ENCODE measurements around the gene LRRC4C.
"Not testable (repeated sequence)": the region's sequence is repeated elsewhere in the genome, so short reads cannot be mapped to it uniquely, and the experiment has no call there.

LRRC4C gene

DNA sequence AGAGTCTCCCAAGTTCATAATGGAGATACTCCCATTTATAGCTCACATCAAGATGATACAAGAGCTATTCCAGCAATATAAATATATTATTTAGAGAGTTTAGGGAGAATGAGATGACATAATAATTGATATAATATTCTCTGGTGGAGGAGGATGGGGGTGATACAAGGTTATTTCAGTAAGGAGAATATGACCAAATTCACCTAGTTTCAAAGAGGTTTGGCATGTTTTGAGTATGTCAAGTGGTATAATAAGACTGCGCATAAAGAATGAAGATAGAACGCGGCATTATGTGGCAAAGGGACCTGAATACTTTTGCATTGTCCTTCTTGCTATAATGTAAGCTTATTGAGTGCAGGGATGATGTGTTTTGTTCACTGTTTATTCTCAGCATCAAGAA lies 1283.5 kb downstream of the LRRC4C start:
- H3K36me3 ChIP-seq (ENCODE audit: control insufficient read depth, low read depth, low read length), result no peaks in the 10 kb centered on the region
- no peak overlapping the region for H3K27ac ChIP-seq (ENCODE audit: low read length)
- no peaks in the 10 kb centered on the region for H3K4me1 ChIP-seq (ENCODE audit: control insufficient read depth, low read depth, low read length)
- H3K27me3 ChIP-seq (ENCODE audit: control insufficient read depth, insufficient read depth, low read length), result no peaks in the 10 kb centered on the region
- no peak overlapping the region for H3K9ac ChIP-seq (ENCODE audit: low read length)
- H3K4me3 ChIP-seq (ENCODE audit: low read length), result no peak overlapping the region
- H3K9me3 ChIP-seq (ENCODE audit: control insufficient read depth, low read depth, low read length), result no peaks in the 10 kb centered on the region

DNA sequence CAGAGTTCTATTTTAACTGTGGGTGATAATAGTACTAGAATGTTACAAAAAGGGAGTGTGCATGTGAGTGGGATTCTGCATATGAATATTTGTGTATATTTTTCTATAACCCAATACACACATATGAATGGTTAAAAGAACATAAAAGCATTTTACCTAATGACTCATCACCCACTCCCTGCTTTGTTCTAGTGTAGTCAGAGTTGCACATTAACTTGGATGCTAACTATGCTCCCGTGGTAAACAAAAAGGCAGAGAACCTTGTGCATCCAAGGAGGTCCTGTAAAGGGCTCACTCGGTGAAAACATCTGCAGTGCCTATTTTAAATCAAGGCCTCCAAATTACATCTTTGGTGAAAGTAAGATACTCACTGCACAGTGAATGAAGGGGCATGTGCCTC lies 1289.4 kb downstream of the LRRC4C start:
- Histone ChIP-seq H3K9me3 (ENCODE audit: control insufficient read depth, low read depth, low read length) (no peaks in the 10 kb centered on the region), H3K27ac (ENCODE audit: low read length) (no peak overlapping the region), H3K36me3 (ENCODE audit: control insufficient read depth, low read depth, low read length) (no peaks in the 10 kb centered on the region), H3K9ac (ENCODE audit: low read length) (no peak overlapping the region), H3K4me3 (ENCODE audit: low read length) (no peak overlapping the region), H3K27me3 (ENCODE audit: control insufficient read depth, insufficient read depth, low read length) (no peaks in the 10 kb centered on the region), H3K4me1 (ENCODE audit: control insufficient read depth, low read depth, low read length) (peaks cover 13% of the 10 kb centered on the region)

DNA sequence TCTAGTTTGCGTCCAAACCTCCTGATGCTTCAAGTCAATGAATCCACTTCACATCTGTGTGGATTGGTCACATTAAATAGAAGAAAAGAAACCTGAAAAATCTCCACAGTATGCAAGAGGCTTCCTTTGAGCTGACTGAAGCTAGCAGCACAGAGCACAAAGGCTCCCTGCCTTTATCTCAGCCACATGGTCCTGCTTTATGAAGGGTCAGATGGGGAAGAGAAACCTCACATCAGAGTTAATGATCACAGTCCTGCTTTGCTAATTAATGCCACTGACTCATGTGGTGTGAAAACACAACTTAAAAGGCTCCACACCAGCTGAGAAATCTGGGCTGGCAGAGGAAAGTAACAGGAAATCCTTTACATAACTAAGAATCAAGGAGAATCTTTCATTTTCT lies 1291.0 kb downstream of the LRRC4C start:
- H3K36me3 ChIP-seq (ENCODE audit: control insufficient read depth, low read depth, low read length), result no peaks in the 10 kb centered on the region
- H3K9ac ChIP-seq (ENCODE audit: low read length), result no peak overlapping the region
- no peak overlapping the region for H3K4me3 ChIP-seq (ENCODE audit: low read length)
- H3K27me3 ChIP-seq (ENCODE audit: control insufficient read depth, insufficient read depth, low read length), result no peaks in the 10 kb centered on the region
- H3K4me1 ChIP-seq (ENCODE audit: control insufficient read depth, low read depth, low read length), result peaks cover 13% of the 10 kb centered on the region
- no peak overlapping the region for H3K27ac ChIP-seq (ENCODE audit: low read length)
- no peaks in the 10 kb centered on the region for H3K9me3 ChIP-seq (ENCODE audit: control insufficient read depth, low read depth, low read length)

DNA sequence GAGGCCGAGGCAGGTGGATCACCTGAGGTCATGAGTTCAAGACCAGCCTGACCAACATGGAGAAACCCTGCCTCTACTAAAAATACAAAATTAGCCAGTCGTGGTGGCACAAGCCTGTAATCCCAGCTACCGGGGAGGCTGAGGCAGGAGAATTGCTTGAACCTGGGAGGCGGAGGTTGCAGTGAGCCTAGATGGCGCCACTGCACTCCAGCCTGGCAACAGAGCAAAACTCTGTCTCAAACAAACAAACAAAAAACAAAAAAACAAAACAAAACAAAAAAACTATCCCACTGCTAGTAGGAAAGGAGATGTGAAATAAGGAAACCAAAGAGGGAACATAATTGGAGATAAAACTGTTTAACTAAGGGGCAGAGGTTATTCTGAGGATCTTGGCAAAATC lies 1291.6 kb downstream of the LRRC4C start:
- not testable (repeated sequence) for H3K36me3 ChIP-seq (ENCODE audit: control insufficient read depth, low read depth, low read length); H3K27me3 ChIP-seq (ENCODE audit: control insufficient read depth, insufficient read depth, low read length)
- peaks cover 13% of the 10 kb centered on the region for H3K4me1 ChIP-seq (ENCODE audit: control insufficient read depth, low read depth, low read length)

DNA sequence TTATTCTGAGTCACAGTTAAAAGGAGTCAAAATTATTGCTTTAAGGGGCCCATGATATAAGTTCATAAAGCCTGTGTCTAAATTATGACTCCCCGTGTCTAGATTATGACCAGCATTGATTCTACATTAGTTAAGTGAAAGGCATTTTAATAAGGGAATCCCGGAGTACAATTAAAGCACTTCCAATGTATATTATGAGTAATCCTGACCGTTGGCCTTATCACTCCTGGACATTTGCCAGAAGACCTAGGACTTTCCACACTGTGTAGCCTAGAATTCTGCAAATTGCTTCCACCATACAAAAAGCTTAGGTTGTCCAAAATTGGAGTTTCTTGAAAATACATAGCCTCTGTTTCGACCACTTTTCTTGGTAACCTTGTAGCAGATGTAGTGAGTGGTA lies 1292.6 kb downstream of the LRRC4C start:
- Histone ChIP-seq H3K27ac (ENCODE audit: low read length) (no peak overlapping the region), H3K4me1 (ENCODE audit: control insufficient read depth, low read depth, low read length) (peaks cover 13% of the 10 kb centered on the region), H3K4me3 (ENCODE audit: low read length) (no peak overlapping the region), H3K9ac (ENCODE audit: low read length) (no peak overlapping the region), H3K36me3 (ENCODE audit: control insufficient read depth, low read depth, low read length) (no peaks in the 10 kb centered on the region), H3K27me3 (ENCODE audit: control insufficient read depth, insufficient read depth, low read length) (no peaks in the 10 kb centered on the region), H3K9me3 (ENCODE audit: control insufficient read depth, low read depth, low read length) (no peaks in the 10 kb centered on the region)

More for the DNA sequence above, 1291.6 kb downstream of the LRRC4C start:
- not testable (repeated sequence) for H3K27ac ChIP-seq (ENCODE audit: low read length); H3K9me3 ChIP-seq (ENCODE audit: control insufficient read depth, low read depth, low read length); H3K9ac ChIP-seq (ENCODE audit: low read length); H3K4me3 ChIP-seq (ENCODE audit: low read length)

DNA sequence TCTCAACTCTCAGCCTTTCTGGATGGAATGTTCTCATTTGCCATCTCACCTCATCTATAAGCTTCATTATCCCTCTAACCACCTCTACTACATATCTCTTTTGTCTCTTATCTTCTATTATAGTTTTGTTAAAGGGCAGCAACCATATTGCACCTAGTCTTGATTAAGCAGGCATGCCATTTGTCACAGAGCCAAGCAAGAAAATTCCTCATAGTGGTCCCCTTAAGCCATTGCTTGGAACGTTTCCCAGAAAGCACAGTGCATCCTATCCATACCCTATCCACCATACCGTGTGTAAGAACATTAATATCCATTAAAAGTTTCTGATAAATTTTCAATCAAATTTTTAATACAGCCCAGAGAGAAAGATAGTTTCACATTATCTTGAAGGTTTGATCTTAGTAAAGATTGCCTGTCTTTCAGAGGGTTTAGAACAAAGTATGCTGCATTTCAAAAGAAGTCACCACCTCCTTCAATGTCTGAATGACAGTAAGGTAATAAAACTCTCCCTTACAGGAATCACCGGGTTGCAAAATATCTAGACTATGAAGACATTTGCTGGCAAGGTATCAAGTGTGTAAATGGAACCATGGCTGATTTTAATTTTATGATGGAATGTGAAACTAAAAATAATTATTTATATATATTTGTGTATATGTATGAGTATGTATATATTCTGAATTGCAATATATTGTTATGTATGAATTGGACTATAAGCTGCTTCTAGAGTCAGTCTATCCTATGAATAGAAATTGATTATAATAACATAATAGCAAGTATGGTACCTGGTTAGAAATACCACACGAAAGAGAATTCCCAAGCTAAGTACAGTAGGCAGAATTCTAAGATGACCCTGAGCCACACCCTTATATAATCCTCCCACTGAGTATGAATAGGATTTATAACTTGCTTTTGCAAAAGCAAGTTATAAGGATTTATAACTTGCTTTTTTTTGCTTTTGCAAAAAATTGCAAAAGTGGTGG lies 1296.3 kb downstream of the LRRC4C start:
- no peak overlapping the region for H3K9ac ChIP-seq (ENCODE audit: low read length)
- H3K9me3 ChIP-seq (ENCODE audit: control insufficient read depth, low read depth, low read length), result no peaks in the 10 kb centered on the region
- H3K27ac ChIP-seq (ENCODE audit: low read length), result no peak overlapping the region
- H3K4me3 ChIP-seq (ENCODE audit: low read length), result no peak overlapping the region
- no peaks in the 10 kb centered on the region for H3K27me3 ChIP-seq (ENCODE audit: control insufficient read depth, insufficient read depth, low read length)
- no peaks in the 10 kb centered on the region for H3K4me1 ChIP-seq (ENCODE audit: control insufficient read depth, low read depth, low read length)
- no peaks in the 10 kb centered on the region for H3K36me3 ChIP-seq (ENCODE audit: control insufficient read depth, low read depth, low read length)

DNA sequence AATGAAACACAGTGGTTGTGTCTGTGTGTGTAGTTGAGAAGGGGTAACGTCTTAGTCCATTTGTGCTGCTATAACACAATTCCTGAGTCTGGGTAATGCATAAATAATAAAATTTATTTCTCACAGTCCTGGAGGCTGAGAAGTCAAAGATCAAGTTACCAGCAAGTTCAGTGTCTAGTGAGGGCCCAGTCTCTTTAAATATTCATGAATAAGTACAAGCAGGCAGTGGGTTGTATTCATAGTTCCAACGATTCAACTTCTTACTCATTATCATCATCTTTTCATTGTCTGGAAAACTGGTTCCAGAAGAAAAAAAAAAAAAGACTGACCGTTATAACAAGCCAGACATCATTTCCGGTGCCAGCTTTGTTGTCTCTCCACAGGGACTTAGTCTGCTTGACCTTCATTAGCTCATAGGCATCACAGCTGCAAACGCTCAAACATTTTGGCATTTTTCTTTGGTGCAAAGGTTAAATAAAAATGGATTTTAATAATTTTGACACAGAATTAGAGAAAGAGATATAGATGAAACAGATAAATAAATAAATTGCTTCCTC lies 1297.5 kb downstream of the LRRC4C start:
- Histone ChIP-seq H3K36me3 (ENCODE audit: control insufficient read depth, low read depth, low read length) (no peaks in the 10 kb centered on the region), H3K4me3 (ENCODE audit: low read length) (no peak overlapping the region), H3K9ac (ENCODE audit: low read length) (no peak overlapping the region), H3K27ac (ENCODE audit: low read length) (no peak overlapping the region), H3K9me3 (ENCODE audit: control insufficient read depth, low read depth, low read length) (no peaks in the 10 kb centered on the region), H3K27me3 (ENCODE audit: control insufficient read depth, insufficient read depth, low read length) (no peaks in the 10 kb centered on the region), H3K4me1 (ENCODE audit: control insufficient read depth, low read depth, low read length) (no peaks in the 10 kb centered on the region)

DNA sequence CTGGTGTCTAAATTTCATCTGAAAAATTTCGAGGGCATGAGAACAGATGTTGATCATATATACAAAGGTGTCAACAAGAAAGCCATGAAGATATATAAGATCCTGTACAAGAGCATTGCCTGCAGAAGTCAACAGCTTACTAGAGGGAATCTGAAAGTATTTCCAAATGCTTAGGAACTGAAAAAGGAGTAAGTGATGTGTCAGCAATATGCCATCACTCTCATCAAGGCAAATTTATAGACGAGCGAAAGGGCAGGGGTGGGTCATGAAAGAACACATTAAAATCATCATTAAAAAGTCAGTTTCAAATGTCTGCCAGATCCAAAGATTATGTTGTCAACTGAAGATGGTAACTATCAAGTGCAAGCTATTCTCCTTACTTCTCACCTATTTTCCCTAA lies 1299.0 kb downstream of the LRRC4C start:
- H3K36me3 ChIP-seq (ENCODE audit: control insufficient read depth, low read depth, low read length), result no peaks in the 10 kb centered on the region
- no peaks in the 10 kb centered on the region for H3K27me3 ChIP-seq (ENCODE audit: control insufficient read depth, insufficient read depth, low read length)
- no peak overlapping the region for H3K9ac ChIP-seq (ENCODE audit: low read length)
- no peaks in the 10 kb centered on the region for H3K4me1 ChIP-seq (ENCODE audit: control insufficient read depth, low read depth, low read length)
- no peak overlapping the region for H3K27ac ChIP-seq (ENCODE audit: low read length)
- H3K4me3 ChIP-seq (ENCODE audit: low read length), result no peak overlapping the region
- H3K9me3 ChIP-seq (ENCODE audit: control insufficient read depth, low read depth, low read length), result no peaks in the 10 kb centered on the region

DNA sequence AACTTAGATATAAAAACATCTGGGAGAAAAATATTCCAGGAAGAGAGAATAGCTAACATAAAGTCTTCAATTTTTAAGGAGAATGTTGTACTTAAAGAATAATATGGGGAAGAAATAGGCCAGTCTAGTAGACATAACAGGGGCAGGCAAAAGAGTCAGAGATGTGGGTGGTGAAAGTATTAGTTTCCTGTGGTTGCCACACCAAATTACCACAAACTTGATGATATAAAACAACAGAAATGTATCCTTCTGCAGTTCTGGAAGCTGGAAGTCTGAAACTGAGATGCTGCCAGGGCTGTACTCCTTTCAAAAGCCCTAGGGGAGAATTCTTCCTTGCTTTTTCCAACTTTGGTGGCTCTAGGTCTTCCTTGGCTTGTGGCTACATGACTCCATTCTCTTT lies 1309.7 kb downstream of the LRRC4C start:
- Histone ChIP-seq H3K27ac (ENCODE audit: low read length) (no peak overlapping the region), H3K9ac (ENCODE audit: low read length) (no peak overlapping the region), H3K36me3 (ENCODE audit: control insufficient read depth, low read depth, low read length) (no peaks in the 10 kb centered on the region), H3K4me1 (ENCODE audit: control insufficient read depth, low read depth, low read length) (no peaks in the 10 kb centered on the region), H3K9me3 (ENCODE audit: control insufficient read depth, low read depth, low read length) (no peaks in the 10 kb centered on the region), H3K27me3 (ENCODE audit: control insufficient read depth, insufficient read depth, low read length) (no peaks in the 10 kb centered on the region), H3K4me3 (ENCODE audit: low read length) (no peak overlapping the region)

DNA sequence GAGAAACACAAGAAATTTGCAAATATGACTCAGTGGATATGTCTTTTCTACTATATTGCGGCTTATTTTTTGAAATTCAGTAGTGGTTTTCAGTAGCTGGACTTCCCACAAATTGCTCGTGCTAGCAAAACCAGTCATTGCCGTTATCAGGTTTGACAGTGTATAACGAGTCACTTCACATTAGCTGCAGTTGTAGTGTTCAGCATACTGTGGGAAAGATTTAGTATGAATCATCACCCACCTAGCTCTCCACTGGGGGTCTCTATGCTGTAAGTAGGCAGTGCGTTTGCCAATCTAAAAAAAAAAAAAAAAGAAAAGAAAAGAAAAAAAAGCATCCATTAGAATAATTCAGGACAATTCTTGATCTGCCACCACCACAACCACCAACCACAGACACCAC lies 1318.9 kb downstream of the LRRC4C start:
- Histone ChIP-seq H3K4me1 (ENCODE audit: control insufficient read depth, low read depth, low read length) (no peaks in the 10 kb centered on the region), H3K9me3 (ENCODE audit: control insufficient read depth, low read depth, low read length) (no peaks in the 10 kb centered on the region), H3K4me3 (ENCODE audit: low read length) (no peak overlapping the region)

DNA sequence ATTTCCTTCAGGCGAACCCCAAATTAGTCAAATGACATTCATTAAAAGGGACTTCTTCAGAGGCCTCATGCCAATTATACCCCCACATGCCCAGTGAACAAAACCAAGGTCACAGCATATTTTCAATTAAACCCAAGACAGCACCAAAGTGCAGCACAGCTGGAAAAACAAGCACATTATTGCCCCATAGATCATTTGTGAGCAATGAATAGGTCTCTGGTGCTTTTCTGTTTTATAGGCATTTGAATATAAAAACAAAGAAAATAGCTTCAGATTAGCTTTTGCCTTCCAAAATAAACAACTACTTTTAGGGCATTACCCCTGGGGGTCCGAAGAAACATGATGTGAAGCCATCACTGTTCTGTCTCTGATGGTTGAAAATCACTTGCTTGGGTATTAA lies 1319.9 kb downstream of the LRRC4C start:
- Histone ChIP-seq H3K4me3 (ENCODE audit: low read length) (no peak overlapping the region), H3K9ac (ENCODE audit: low read length) (no peak overlapping the region), H3K27me3 (ENCODE audit: control insufficient read depth, insufficient read depth, low read length) (no peaks in the 10 kb centered on the region), H3K36me3 (ENCODE audit: control insufficient read depth, low read depth, low read length) (no peaks in the 10 kb centered on the region), H3K9me3 (ENCODE audit: control insufficient read depth, low read depth, low read length) (no peaks in the 10 kb centered on the region), H3K27ac (ENCODE audit: low read length) (no peak overlapping the region), H3K4me1 (ENCODE audit: control insufficient read depth, low read depth, low read length) (no peaks in the 10 kb centered on the region)

More for the DNA sequence above, 1318.9 kb downstream of the LRRC4C start:
- Histone ChIP-seq H3K27ac (ENCODE audit: low read length) (no peak overlapping the region), H3K27me3 (ENCODE audit: control insufficient read depth, insufficient read depth, low read length) (no peaks in the 10 kb centered on the region), H3K36me3 (ENCODE audit: control insufficient read depth, low read depth, low read length) (no peaks in the 10 kb centered on the region), H3K9ac (ENCODE audit: low read length) (no peak overlapping the region)

DNA sequence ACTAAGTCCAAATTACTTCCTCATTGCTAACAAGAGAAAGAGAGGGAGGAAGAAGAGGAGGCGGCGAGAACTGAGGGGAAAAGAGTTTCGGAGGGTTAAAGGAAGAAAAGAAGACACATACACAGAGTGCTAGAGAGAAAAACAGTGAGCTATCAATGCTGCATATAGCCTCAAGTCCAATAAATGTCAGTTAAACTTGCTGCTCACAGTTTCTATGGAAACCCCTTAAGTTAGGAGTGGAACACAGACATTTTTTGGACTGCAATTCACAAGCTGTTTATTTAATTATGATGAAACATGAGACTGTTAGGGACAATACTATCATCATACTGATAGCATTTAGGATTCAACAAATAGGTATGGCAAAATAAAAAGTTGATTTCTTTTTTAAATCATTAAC lies 1320.4 kb downstream of the LRRC4C start:
- H3K36me3 ChIP-seq (ENCODE audit: control insufficient read depth, low read depth, low read length), result no peaks in the 10 kb centered on the region
- no peak overlapping the region for H3K9ac ChIP-seq (ENCODE audit: low read length)
- H3K27me3 ChIP-seq (ENCODE audit: control insufficient read depth, insufficient read depth, low read length), result no peaks in the 10 kb centered on the region
- H3K27ac ChIP-seq (ENCODE audit: low read length), result no peak overlapping the region
- no peaks in the 10 kb centered on the region for H3K9me3 ChIP-seq (ENCODE audit: control insufficient read depth, low read depth, low read length)
- no peak overlapping the region for H3K4me3 ChIP-seq (ENCODE audit: low read length)
- no peaks in the 10 kb centered on the region for H3K4me1 ChIP-seq (ENCODE audit: control insufficient read depth, low read depth, low read length)

Data from iPS-18a (cell line).